HUES64 (cell line): ENCODE results near the gene NKD1.

Experiments
- H3K27ac ChIP-seq: 2 replicates; pipeline ENCODE4 v1.7.0; 2013; ENCODE audit warnings: low read depth, low read length, inconsistent platforms
- H3K27me3 ChIP-seq: 2 replicates; pipeline ENCODE4 v1.6.1; 2013; ENCODE audit warnings: mild to moderate bottlenecking, low read length; ENCODE audit not compliant: insufficient read depth
- H3K36me3 ChIP-seq: 2 replicates; pipeline ENCODE4 v1.6.1; 2013; ENCODE audit warnings: mild to moderate bottlenecking, low read length; ENCODE audit not compliant: insufficient read depth
- H3K4me1 ChIP-seq: 2 replicates; pipeline ENCODE4 v1.6.1; 2013; ENCODE audit warnings: mild to moderate bottlenecking, low read length, moderate library complexity; ENCODE audit not compliant: insufficient read depth
- H3K4me3 ChIP-seq: 2 replicates; pipeline ENCODE4 v1.5.1; 2013; ENCODE audit warnings: mild to moderate bottlenecking, low read length, moderate library complexity
- H3K9ac ChIP-seq: 2 replicates; pipeline ENCODE4 v1.6.1; 2013; ENCODE audit warnings: mild to moderate bottlenecking, low read depth, low read length
- H3K9me3 ChIP-seq: 2 replicates; pipeline ENCODE4 v1.6.1; 2013; ENCODE audit warnings: low read depth, low read length; ENCODE audit not compliant: insufficient read depth
- WGBS: fragments of 150-250, 120-280 bp; methylation state at CpG from one replicate; pipeline ENCODE4 v1.1.7; 2013; ENCODE audit warnings: missing lambda C conversion rate; 5-methylcytosine and 5-hydroxymethylcytosine counted together

NKD1 gene

DNA sequence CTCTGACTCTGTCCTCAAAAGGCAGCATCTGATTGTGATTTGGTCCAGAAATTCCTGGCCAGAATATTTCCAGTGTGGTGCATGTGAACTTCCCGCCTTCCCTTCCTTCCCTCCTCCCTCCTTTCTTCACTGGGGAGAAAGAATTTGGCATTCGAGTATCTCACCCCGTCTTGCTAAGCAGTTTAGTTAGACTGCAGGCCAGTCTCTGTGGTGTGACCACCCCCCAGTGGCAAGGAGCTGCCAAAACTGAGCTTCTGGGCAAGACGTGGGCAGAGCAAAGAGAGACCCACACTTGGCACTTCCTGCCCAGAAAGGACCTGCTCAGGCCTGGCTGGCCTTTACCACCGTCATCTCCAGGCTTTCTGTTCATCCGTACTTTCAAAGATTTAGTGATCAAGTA lies 96.5 kb downstream of the NKD1 start:
- no peaks in the 10 kb centered on the region for H3K9me3 ChIP-seq
- H3K27me3 ChIP-seq: no peaks in the 10 kb centered on the region
- H3K36me3 ChIP-seq: no peaks in the 10 kb centered on the region
- no peak overlapping the region for H3K9ac ChIP-seq
- H3K27ac ChIP-seq: no peak overlapping the region
- H3K4me3 ChIP-seq: no peak overlapping the region
- H3K4me1 ChIP-seq: peaks cover 7% of the 10 kb centered on the region; the same call in 1 of the 2 replicates
- WGBS: 61% methylated on average over 6 of the region's 6 CpGs

DNA sequence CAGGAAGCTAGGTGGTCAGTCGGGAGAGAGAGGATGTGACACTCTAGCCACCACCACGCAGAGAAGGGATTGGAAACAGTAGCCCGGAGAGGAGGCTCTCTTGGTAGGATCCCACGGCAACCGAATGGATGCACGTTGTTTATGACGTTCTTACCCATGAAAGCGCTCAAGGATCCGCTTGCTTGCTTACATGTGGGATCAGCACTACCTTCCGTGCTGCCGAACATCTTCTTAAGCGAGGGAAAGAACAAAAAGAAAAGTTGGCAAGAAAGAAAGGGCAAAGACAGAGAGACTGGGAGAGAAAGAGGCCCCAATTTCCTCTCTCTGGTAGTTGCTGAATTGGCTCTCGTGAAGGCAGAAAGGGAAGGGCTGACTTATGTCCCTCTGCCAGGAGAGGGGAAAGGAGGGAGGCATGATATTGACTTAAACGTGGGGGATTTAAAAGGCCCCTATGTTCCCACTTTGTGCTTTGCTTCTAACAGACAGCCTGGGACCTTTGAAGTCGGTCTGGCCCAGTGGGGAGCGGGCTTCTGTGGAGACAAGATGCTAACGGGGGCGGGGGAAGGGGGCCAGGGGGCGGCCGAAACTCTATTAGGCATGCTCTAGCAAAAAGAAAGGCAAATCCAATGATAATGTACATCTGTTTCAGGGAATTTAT lies 97.5 kb downstream of the NKD1 start:
- peaks cover 7% of the 10 kb centered on the region; the same call in 1 of the 2 replicates for H3K4me1 ChIP-seq
- 48% methylated on average over 18 of the region's 20 CpGs for WGBS
- H3K27ac ChIP-seq: no peak overlapping the region
- H3K27me3 ChIP-seq: no peaks in the 10 kb centered on the region
- H3K9ac ChIP-seq: no peak overlapping the region
- no peaks in the 10 kb centered on the region for H3K9me3 ChIP-seq
- H3K36me3 ChIP-seq: no peaks in the 10 kb centered on the region
- H3K4me3 ChIP-seq: no peak overlapping the region

DNA sequence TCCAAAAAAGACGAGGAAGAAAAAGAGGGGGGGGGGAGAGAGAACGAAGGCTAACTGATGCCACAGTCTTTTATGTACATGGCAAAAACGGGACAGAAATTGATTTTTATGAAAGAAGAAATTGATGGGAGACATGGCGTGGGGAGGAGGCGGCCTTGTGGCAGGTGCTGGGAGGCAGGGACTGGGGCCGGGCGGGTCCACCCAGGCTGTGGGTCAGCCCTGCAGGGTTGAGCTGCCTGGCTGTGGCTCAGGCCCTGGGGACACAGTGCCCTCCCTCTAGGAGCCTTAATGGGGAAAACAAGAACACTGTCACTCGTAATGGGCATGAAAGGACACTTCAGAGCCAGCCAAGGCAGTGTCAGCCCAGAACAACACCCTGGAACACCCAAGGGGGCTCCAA lies 98.1 kb downstream of the NKD1 start:
- Histone ChIP-seq H3K9me3 (no peaks in the 10 kb centered on the region), H3K9ac (no peak overlapping the region), H3K36me3 (no peaks in the 10 kb centered on the region), H3K4me1 (peaks cover 7% of the 10 kb centered on the region; the same call in 1 of the 2 replicates), H3K27ac (no peak overlapping the region), H3K4me3 (no peak overlapping the region), H3K27me3 (no peaks in the 10 kb centered on the region)
- 72% methylated on average over 8 of the region's 8 CpGs for WGBS

DNA sequence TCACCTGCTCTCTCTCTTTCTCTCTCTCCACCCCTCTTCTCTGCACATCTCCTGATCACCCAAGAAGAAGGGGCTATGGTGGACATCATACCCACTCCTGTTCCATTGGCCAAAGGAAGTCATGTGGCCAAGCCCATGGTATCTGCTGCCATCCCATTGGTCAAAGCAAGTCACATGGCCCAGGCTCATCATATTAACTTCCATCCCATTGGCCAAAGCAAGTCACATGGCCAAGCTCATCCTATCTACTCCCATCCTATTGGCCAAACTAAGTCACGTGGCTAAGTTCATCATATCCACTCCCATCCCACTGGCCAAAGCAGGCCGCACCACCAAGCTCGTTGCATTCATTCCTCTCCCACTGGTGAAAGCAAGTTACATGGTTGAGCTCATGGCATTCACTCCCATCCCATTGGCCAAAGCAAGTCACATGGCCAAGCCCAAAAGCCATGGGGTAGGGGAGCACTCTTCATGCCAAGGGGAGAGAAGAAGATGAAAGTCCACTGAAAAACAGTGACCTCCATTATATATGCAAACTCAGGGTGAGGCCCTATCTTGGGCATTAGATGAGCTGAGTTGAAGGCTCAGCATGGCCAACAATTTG lies 103.7 kb downstream of the NKD1 start:
- Histone ChIP-seq H3K9me3 (no peaks in the 10 kb centered on the region), H3K27me3 (no peaks in the 10 kb centered on the region), H3K4me1 (no peaks in the 10 kb centered on the region), H3K9ac (no peak overlapping the region), H3K36me3 (no peaks in the 10 kb centered on the region), H3K27ac (no peak overlapping the region), H3K4me3 (no peak overlapping the region)
- 96% methylated on average over 3 of the region's 3 CpGs for WGBS

DNA sequence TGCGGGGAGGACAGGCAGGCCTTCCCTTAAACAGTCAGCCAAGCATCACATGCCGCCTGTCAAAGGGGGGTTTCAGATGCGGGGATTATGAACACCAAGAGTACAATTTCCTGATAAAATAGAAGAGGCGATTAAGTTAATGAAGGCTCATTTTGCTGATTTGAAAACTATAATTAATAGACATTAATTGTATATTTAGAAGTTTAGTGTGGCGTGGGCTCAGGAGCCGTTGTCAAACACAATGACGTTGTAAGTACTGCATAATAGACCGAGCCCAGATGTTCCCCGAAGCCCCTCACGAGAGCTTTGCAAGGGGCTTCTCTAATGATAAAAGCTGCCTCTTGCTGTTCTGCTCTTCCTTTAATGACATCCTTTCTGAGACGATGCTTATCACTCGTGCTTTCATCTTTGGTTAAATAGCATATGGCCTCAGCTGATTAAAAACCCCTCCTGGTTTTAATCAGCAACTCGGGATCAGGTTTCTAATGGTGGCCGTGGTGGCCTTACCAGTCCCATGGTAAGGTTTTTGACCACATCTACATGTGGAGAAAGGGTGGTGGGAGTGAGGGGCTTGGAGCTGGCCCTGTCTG lies 104.7 kb downstream of the NKD1 start:
- H3K9me3 ChIP-seq: no peaks in the 10 kb centered on the region
- H3K9ac ChIP-seq: no peak overlapping the region
- H3K27ac ChIP-seq: no peak overlapping the region
- no peaks in the 10 kb centered on the region for H3K36me3 ChIP-seq
- no peaks in the 10 kb centered on the region for H3K4me1 ChIP-seq
- H3K4me3 ChIP-seq: no peak overlapping the region
- 86% methylated on average over 14 of the region's 14 CpGs for WGBS
- H3K27me3 ChIP-seq: no peaks in the 10 kb centered on the region

DNA sequence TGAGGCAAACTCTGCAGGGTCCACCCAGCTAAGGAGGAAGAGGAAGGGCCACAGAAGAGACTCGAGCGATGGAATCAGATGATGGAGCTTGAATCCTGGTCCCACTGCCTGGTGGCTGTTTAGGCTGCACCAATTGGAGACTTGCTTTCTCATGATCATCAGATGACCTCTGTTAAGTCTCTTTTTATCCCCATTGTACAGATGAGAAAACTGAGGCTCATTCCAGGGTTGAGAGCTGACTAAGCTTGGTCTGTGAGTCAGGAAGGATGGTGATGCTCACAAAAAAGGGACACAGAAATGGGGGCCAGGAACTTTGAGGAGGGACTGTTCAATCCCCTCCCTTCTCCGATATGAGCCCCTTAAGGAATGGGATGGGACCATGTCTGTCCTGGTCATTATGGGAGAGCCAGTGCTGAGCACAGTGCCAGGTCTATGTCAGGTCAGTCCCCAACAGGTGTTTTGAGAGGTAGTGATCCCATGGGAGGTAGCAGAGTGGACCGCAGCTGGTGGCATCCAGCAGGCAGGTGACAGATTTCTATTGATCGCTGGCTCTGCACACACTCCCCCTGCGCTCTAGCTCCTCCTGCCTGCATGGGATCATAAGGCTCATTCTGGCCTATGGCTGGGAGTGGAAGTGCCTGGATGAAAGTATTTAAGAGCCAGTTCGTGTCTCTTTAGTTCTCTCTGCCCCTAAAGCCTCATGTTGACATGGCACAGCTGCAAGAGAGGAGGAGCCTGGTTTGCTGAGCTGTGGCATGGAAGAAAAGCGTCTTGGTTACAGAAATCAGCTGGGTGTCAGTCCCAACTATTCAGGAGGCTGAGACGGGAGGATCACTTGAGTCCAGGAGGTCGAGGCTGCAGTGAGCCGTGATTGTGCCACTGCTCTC lies 105.7 kb downstream of the NKD1 start:
- Histone ChIP-seq H3K27me3 (no peaks in the 10 kb centered on the region), H3K4me3 (no peak overlapping the region), H3K9ac (no peak overlapping the region), H3K27ac (no peak overlapping the region), H3K9me3 (no peaks in the 10 kb centered on the region), H3K4me1 (no peaks in the 10 kb centered on the region), H3K36me3 (no peaks in the 10 kb centered on the region)
- 91% methylated on average over 11 of the region's 11 CpGs for WGBS

DNA sequence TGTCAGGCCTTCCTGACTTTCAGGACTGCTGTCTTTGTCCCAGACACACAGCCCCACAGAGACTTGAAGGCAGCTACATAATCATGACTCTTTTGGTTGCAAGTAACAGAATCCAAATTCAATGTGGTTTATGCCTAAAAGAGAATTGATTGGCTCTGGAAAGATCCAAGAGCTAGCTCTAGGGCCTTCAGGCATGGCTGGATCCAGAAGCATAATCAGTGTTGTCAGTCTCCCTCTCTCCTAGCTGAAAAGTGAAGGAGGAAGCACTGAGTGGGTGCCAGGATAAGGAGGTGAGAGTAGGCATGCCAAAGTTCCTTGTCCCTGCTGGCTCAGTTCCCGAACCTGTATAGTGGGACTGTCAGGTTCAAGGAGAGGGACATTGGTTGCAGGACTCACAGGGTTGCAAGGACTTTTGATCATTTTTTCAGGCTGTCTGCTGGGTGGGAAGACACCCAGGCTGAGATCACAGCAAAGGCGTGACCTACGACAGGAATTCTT lies 107.4 kb downstream of the NKD1 start:
- 87% methylated on average over 3 of the region's 3 CpGs for WGBS
- H3K4me1 ChIP-seq: no peaks in the 10 kb centered on the region

DNA sequence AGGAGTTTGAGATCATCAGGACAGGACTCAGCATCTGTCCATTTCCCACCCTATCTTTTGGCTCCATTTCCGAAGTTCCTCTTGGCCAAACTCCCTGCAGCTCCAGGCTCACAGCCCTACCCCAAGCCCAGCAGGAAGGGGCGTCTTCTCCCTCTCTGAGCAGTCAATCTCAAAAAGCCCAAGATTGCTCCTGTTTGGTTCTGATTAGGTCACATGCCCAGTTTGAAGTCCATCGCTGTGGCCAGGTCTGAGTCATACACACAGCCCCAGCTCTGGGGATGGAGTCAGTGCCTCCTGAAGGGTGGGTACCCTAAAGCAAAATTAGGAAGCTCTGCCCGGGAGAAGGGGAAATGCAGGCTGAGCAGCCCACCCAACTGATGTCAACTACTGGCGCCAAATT lies 109.0 kb downstream of the NKD1 start:
- no peaks in the 10 kb centered on the region for H3K9me3 ChIP-seq
- H3K4me1 ChIP-seq: no peaks in the 10 kb centered on the region
- no peak overlapping the region for H3K9ac ChIP-seq
- 81% methylated on average over 5 of the region's 5 CpGs for WGBS
- no peaks in the 10 kb centered on the region for H3K36me3 ChIP-seq
- no peaks in the 10 kb centered on the region for H3K27me3 ChIP-seq
- H3K4me3 ChIP-seq: no peak overlapping the region
- no peak overlapping the region for H3K27ac ChIP-seq

More for the DNA sequence above, 107.4 kb downstream of the NKD1 start:
- no peaks in the 10 kb centered on the region for H3K36me3 ChIP-seq
- H3K27me3 ChIP-seq: no peaks in the 10 kb centered on the region
- no peaks in the 10 kb centered on the region for H3K9me3 ChIP-seq
- no peak overlapping the region for H3K9ac ChIP-seq
- H3K27ac ChIP-seq: no peak overlapping the region
- H3K4me3 ChIP-seq: no peak overlapping the region

DNA sequence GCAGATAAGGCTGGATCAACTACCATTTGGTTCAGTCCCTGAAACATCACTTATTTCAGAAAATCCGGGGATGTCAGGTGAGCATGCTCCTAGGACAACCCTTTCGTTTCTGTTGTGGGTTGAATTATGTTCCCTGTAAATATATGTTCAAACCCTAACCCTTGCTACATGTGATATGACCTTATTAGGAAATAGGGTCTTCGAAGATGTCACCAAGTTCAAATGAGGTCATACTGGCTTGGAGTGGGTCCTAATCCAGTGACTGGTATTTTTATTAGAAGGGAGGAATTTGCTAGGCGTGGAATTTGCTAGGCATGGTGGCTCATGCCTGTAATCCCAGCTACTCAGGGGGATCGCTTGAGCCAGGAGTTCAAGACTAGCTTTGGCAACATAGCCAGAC lies 111.6 kb downstream of the NKD1 start:
- Histone ChIP-seq H3K36me3 (no peaks in the 10 kb centered on the region), H3K4me3 (no peak overlapping the region)

DNA sequence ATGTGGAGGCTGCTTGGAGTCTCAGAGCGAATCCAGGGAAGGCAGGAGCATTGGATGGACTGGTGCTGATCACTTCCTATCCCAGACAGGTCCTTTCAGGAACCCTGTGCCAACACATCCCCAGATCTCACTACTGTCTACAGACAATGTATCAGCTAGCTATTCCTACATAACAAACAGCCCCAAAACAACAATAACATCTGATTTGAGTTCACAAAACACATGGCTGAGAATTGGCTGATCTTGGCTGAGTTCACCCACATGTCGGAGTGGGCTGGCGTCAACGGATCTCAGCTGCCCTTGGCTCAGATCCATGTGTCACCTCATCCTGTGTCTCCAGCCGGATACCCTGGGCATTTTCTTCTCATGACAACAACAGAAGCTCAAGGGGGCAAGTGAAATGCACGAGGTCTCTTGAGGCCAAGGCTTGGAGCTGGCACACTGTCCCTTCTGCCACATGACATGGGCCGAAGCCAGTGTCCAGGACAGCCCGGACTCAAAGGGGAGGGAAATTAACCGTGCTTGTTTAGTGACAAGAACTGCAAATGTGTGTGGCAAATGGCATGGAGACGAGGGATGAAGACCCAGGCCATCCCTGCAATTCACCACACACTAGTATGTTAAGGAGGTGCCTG lies 114.2 kb downstream of the NKD1 start:
- Histone ChIP-seq H3K4me3 (no peak overlapping the region), H3K9me3 (no peaks in the 10 kb centered on the region), H3K36me3 (no peaks in the 10 kb centered on the region), H3K4me1 (no peaks in the 10 kb centered on the region), H3K9ac (no peak overlapping the region), H3K27ac (no peak overlapping the region), H3K27me3 (peaks cover 6% of the 10 kb centered on the region)
- WGBS: 97% methylated on average over 10 of the region's 10 CpGs

More for the DNA sequence above, 111.6 kb downstream of the NKD1 start:
- Histone ChIP-seq H3K9me3 (no peaks in the 10 kb centered on the region), H3K27ac (no peak overlapping the region), H3K9ac (no peak overlapping the region), H3K4me1 (no peaks in the 10 kb centered on the region), H3K27me3 (peaks cover 5% of the 10 kb centered on the region)
- 95% methylated on average over 4 of the region's 5 CpGs for WGBS
